NCI-H1436 treated with DMSO at 0.1 percent for 48 hours (cell line): Measurements from ENCODE around the gene CEP128.

ENCODE experiments used
- DNase-seq: peaks from one replicate; lab custom pipeline; 2025; lab: John Stamatoyannopoulos, UW

CEP128 gene

DNA sequence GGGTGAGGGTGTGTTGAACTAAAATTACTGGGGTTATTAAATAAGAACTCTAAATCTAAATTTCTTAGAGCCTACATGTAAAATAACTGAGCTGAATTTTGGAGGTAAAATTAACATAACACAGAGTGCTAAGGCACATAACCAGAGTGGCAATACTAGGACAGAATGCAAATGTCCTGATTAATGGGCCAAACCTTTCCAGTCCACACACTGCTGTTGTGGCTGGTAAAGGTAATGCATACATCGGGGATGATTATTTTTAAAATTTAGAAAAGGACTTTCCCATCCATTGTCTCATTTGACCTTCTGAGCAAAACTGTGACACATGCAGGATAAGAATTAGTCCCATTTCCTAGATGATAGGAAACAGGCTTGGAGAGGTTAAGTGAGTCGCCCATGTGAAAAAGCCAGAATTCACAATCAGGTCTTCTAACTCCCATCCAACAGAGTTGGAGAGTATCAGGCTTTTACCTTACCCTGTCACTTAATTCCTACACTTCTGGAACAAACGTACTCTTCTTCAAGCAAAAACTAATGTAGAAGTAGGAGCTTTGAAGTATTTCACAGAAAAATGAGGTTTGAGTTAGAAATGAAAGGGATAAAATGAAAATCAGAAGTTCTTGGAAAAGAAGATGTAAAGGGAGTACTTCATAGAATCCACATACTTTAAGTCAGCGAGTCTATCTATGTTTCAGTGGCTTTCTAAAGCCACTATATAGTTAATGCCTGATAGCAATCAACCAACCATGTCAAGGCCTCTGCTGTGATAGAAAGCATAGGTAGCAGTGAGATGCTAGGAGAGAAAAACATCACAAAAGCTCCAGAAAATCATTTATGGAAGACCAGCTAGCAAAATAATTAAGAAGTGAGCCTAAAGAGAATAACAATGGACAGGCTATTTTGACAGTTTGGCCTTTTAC is 395.3 kb downstream of the CEP128 start:
- no peak for DNase-seq

DNA sequence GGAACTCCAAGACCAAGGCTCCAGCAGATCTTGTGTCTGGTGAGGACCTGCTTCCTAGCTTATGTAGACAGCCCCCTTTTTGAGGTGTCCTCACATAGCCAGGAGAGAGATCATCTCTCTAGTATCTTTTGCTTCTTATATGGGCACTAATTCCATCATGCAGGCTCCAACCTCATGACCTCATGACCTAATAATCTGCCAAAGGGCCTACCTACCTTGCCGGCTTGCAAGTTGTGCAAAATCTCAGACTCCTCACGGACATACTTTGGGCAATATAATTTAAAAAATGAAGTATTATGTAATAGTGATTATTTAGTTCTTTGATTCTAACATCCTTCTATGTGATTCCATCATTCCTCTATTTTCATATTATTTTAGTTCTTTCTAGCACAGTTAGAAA is 397.2 kb downstream of the CEP128 start:
- DNase-seq: no peak

DNA sequence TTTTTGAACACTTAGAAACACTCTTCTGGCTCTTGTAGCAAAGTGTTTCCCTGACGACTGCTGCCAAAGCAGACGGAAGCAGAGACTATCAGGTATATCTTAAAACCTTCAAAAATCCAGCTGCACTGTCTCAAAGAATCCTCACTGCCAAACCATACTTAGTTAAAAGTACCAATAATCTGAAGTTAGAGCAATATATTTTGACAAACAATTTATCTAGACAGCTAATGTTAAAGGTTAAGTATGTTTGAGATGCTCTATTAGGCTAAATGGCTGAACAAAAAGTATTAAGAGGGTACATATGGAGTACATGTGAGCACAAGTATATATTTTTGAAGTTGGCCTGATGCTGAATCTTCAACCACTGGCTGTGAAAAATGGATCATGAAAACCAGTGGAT is 398.3 kb downstream of the CEP128 start:
- no peak for DNase-seq

DNA sequence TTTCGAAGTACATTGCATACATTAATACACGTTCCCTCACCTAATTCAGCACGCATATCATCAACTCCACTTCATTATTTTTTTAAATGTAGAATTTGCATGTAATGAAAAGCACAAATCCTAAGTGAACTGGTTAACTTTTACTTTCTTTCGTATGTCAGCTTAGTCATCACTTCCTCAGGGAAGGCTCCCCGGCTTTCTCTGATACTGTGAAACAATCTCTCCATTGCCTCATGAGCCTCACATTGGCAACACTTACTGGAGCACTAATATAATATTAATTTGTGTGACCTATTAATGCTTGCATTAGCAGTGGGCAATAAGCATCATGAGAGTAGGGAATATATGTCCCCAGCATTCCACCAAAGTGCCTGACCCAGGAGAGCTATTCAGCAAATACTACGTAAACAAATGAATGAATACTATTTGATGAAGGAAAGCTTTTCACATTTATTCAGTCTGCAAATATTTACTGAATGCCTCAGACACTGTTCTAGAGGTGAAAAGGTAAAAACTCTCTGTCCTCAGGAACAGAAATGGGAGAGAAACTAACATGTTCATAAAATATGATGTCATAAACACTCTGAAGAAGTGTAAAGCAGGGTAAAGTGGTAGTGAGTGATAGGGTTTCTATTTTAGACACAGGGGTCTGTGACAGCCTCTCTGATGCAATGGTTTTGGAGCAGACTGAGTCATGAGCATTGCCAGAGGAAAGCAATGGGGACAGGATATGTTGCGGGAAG is 402.7 kb downstream of the CEP128 start:
- no peak for DNase-seq

DNA sequence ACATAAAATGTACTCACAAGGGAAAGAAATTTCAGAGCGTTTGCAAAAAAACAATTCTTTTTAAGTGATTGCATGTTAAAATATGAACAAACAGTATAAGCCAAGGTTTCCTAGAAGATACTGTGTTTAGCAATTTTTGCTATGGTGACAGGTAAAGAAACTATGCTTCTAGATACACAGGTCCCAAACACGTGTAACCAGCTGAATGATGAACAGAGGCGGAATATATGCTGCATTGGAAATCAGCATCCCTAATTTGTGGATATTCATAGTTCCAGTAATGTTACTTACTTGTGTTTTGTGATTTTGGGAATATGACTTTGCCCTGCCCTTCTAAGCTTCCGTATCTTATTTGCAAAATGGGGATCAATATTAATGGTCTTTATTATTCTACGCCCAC is 403.9 kb downstream of the CEP128 start:
- DNase-seq: no peak

DNA sequence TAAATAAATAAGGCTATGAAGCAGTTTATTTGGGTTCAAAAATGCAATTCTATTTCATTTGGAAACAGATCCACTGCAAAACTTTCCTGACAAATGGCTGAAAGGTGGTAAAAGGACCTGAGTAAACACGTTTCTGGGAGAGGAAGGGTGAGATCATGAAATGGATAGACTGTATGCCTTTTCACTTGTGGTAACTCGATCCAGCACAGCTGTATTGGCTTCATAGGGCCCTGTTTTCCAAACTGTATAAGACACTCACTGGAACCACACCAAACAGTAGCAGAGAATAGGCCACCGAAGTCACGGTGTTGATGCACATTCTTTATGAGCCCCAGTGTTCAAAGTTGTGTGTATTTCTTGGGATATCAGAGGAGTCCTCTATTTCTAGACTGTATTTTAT is 405.1 kb downstream of the CEP128 start:
- DNase-seq: no peak

DNA sequence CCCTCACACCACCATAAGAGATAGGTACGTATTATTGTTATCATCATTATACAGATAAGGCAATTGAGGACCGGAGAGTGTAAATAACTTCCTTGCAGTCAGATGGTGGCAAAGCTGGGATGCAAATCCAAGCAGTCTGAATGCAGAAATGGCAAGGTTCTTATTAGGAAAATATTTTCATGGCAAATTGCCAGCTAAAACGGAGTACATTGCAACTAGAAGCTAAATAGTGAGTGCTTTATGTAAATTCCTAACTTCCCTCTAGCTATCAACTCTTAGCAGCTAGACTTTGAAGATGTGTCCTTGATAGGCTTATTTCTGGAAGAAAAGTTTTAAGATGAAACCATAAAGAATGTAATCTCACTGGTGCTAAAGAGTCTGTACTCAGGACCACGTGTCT is 406.4 kb downstream of the CEP128 start:
- DNase-seq: no peak

DNA sequence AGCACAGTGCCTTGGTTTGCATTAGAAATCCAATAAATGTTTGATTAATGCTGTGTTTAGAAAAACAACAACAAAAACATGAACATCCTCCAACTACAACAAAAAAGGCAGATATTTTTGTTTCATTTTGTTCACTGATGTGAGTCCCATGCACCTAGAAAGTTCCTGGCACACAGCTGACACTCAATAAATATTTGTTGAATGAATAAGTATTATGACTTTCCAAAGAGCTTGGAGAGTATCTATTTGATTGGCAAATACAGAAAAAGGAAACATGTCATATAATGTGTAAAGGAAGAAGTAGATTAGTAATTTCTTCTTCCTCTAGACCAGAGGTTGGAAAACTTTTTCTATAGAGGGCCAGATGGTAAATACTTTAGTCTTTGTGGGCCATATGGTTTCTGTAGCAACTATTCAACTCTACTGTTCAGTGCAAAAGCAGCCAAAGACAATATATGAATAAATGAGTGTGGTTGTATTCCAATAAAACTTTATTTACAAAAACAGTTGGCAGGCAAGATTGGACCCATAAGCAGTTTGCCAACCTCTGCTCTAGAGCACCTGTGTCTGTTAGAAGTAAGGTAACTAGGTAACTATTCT is 417.9 kb downstream of the CEP128 start:
- DNase-seq: no peak

DNA sequence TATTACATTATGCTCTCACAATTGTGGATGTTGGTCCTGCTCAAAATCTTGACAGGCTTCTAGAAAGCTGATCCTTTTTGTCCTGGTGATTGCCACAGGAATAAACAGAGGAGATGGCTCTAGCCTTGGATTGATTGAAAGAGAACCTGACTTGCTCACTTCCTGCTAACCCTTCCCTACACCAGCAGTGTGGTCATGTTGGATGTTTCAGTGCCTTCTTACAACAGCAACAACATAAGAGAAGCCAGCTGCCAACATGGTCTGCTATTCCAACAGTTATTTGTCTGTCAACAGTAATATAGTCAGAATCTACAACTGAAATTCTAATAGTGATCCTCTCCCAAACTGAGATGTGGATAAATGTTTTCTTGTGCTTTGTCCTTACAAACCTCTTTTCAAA is 418.6 kb downstream of the CEP128 start:
- DNase-seq: no peak

DNA sequence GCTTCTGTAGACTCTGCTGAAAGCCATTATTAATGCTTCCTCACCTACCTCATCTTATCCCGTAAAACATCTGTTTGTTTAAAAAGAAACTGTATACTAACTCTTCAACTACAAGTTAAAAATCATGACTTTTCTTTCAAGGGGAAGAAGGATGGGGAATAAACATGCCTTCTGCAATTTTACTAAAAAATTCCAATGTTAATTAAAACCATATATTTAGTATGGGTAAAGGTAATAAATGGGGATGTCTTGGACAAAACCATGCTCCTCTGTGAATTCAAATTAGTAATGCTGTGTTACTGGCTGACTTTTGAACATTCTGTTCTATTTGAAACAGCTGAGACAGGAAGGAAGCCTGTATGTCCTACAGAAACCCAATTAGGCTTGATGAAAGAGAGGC is 419.1 kb downstream of the CEP128 start:
- no peak for DNase-seq

DNA sequence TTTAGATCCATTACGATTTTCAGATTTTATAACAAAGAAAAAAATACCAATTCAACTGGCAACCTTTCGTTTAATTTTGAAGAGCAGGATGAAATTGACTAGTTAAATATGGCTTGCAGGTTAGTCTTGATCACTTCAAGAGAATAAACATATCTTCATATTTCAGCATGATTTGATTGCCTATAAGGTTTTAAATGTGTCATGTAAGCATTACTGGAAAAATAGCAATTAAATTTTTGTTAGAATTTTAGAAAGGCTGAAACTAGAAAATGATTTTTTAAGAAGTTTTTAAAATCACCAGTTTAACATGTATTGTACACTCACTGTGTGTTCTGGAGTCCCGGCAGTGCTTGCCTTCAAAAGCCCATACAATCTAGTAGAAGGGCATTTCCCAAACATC is 420.1 kb downstream of the CEP128 start:
- DNase-seq: no peak

DNA sequence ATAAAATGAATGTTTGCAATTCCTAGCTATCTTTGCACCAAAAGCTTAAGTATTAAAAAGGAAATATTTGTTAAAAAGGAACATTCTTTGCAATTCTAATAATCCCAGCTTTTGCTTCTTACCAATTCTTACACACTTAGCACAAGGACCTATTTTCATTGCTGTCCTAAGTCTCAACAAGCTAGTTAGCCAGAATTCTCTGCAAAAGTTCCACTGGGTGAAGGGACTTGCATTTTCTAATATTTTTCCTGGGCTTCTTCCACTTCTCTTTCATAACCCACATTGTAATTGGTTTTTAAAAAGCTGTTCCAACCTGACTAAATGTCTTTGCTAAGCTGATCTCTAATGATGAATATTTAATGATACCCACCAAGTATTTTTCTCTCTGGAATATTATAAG is 422.5 kb downstream of the CEP128 start:
- DNase-seq: no peak

DNA sequence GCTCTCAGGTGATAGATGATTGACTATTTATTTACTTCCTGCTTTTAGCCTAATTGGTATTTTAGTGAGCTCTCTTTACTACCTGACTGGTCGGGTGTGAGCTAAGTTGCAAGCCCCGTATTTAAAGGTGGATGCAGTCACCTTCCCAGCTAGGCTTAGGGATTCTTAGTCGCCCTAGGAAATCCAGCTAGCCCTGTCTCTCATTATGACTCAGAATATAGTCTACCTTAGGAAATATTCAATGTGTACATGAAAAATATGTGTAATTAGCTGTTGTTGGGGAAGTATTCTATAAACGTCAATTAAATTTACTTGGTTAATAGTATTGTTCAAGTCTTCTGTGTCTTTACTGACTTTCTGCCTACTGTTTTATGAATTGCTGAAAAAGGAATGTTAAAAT is 423.4 kb downstream of the CEP128 start:
- no peak for DNase-seq

DNA sequence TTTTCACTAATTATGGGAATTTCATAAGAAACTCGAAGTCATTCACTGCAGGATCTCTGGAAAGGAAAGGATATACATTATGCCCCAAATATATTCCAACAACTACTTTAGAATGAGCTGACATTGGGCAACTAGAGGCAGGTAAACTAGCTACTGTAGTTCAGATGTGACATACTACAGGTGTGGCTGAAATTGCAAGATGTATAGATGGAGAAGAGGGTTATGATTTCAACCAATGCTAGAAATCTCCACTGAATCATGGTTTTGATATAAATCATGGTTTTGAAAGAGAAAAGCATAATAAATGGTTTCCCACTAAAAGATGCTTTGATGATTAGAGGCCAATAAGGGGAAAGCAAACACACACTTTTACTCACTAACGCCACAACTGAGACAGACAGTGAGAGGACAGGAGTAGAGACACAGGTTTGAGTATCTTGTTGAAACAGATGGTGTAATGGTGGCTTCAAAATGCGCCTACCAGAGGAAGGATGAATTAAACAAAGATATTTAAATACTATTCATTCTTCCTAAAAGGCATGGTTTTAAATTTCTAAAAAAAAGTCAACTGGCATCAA is 434.2 kb downstream of the CEP128 start:
- DNase-seq: no peak

DNA sequence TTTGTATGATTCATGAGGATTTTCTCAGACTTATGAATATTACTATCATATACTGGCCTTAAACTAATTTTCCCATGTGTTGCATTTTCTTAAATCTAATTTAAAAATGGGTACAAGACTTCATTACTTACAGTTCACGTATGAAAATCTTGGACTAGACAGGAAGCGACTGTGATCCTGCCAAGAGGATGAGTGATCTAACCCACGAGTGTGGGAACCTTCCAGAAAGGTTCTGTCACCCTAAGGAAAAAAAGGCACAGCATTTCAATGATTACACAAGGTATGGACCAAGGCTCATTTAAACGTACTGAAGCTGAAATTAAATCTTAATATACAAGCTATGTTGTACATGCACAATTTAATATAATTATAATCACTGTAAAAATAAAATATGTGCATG is 436.8 kb downstream of the CEP128 start:
- DNase-seq: no peak

DNA sequence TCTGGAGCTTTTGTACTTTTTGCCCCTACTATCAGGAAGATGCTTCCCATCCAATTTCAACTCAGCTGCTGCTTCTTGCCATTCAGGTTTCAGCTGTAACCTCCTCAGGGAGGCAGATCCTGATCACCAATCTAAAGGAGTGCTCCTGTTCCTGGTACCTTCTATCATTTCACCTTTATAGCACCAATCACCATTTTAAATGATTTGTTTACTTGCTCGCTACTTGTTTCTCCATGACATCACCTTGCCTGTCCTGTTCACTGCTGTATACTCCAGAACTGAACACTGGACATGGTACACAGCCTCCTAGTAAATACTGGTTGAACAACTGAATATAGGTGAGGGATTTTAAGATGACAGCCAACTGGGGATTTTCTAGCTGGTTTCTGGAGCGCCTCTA is 443.0 kb downstream of the CEP128 start:
- no peak for DNase-seq

DNA sequence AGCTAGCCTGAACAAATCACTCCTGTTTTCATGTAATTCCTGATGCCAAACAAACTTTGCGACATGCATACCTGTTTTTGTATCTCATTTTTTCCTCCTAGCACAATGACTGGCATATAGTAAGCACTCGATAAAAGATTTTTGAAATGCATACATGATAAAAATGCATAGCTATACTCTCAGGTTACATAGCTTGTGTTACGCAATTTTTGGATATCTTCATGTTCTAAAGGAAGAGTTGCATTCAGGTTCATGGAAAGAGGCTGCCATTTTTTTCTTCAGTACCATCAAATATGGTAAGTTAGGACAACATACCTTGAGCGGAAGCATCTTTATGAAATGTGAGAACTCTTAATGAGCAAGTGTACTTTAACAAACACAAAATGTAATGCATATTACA is 445.4 kb downstream of the CEP128 start:
- no peak for DNase-seq

DNA sequence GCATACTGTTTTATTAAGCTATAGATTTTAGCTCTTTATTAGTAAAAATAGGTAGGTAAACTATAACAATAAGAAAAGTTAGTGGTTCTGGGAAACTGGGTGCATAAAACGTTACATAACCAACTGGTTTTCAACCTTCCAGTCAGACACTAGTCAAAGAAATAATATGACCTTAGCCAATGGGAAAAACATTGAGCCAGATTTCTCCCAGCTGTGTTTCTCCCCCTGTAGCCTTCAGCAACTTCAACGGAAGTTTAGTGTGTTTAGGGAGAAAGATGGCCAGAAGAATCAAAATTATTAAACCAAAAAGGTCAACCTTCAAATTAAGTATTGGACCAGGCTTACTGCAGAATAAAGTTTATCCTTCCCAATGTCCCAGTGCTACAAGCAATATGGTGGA is 446.8 kb downstream of the CEP128 start:
- no peak for DNase-seq

DNA sequence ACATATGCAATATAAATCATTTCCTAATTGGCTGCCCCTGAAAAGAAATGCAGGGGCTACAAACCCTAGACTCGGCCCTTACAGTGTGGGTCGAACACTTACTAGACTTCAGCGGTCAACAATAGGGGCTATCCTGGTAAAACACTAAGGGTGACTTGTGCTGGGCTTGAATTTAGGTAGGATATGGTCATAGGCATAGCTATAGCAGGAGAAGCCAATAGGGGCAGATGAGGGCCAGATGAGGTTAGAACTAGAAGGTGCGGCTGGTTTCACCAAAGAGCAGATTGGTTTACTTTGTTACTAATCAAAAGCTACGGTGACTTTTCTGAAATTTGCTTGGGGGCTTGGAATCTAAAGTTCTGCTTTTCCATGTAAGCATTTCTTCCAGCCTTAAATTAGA is 447.9 kb downstream of the CEP128 start:
- DNase-seq: no peak

DNA sequence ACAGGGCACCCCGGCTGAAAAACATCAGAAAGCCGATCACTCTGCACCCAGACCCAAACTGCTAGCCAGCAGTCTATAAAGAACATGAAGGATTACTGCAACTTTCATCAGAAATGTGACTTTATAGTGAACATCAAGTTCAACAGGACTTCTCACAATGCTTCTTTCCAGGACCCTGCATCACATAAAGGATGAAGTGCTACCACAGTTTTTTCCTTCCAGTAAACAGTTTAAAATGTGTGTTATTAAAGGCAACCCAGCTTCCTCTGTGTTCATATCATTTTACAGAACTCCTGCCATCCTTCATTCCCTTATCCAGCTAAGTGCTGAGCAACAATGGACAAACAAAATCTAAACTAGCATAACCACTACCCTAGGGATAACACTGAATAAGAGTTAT is 449.9 kb downstream of the CEP128 start:
- DNase-seq: no peak

DNA sequence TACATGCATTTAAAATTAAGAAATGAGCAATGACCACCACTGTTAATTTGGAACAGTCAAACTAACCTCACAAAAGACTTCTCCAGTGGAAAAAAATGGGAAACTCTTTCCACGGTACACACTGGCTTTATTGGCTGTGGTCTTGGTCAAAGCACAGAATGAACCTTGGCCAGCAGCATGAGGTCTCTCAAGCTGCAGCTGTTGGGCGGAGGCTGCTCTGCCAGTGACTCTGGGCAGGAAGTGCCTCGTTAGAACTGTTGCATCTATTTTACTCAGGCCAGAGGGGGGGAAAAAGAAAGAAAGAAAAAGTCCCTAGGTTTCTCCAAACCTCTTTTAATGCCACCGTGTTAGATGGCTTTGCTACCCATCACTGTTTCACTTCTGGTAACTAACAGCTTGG is 450.4 kb downstream of the CEP128 start:
- no peak for DNase-seq

DNA sequence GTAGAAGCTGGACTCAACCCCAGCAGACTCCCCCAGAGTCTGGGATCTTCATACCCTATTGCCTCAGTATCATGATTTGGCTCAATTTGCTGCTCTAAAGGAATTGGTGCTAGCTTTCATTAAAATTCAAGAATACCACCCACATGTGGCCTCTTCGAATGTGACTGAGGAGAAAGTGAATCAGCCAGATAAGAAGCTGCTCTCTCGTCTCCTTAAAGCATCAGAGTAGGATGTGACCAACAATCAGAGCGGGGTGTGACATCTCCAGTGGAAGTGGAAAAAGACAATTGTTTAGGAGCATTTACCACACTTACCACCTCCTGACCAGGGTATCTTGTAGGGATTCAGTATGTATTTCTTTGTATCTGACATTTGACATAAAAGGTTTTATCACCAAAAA is 452.0 kb downstream of the CEP128 start:
- DNase-seq: no peak

DNA sequence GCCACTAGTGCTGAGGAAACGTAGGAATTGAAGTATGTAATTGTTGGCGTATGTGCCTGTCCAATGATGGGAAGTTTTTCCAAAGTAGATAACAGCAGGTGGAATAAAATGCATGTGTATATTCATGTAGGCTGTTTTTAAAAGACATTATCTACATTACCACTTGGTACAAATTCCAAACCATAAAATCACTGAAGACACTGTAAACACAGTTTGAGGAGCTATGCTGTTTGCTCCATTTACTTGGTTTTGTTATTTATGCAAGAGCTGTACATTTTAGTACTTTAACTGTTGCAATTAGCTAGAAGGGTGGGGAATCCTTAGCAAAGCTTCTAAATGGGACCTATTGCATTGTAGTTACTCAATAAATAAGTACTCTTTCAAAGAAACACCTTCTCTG is 455.8 kb downstream of the CEP128 start:
- no peak for DNase-seq
